Dermis microvascular lymphatic vessel endothelial cell (primary cell): ENCODE measurements around the gene ACTMAP. TPM values are rescaled to one million over a fixed set of nuclear protein-coding genes. Genes with fewer than 3 reads are reported as not detected.
A peak's percentile ranks its signal among the peaks of the same experiment; 100 is the strongest.
"Not testable (repeated sequence)": the region's sequence is repeated elsewhere in the genome, so short reads cannot be mapped to it uniquely, and the experiment has no call there.

Source experiments
- DNase-seq, 2 donors: peaks; one replicate each; pipeline versions ENCODE4 v3.0.0 to v3.0.0-alpha.2; 2010; ENCODE audit warnings: low read depth in 2 of 2
- total RNA-seq: library from RNA; depleted of rRNA; stranded (reverse); fragments of >200 nt; gene quantifications from 2 replicates; pipeline ENCODE4 v1.2.1, GENCODE V29; 2014

The ACTMAP gene
- 0.26 and 0.76 TPM in 2 replicates for total RNA-seq

- peak; percentile 100 for DNase-seq
Measured at GRCh38 chr19:40750058-40750873, at the start of gene ACTMAP. ACTMAP (minus strand) TSS chr19:40750477; CDS start chr19:40749803, 674 bp downstream.

- DNase-seq, result peak; percentile 52 to 76
Measured at GRCh38 chr19:40799558-40800338, 49.5 kb upstream of the ACTMAP start.

GRCh38 chr19:40798683-40799557 is 48.6 kb upstream of the ACTMAP start, which contains the start of gene EGLN2:
EGLN2 (plus strand) TSS chr19:40799191; CDS start chr19:40800573, 1,382 bp downstream.
- DNase-seq, result peak; percentile 98 to 100

- peak; percentile 52 to 78 for DNase-seq
Measured at GRCh38 chr19:40797963-40798682, 47.8 kb upstream of the ACTMAP start.

GRCh38 chr19:40797166-40797962 is 47.1 kb upstream of the ACTMAP start:
- DNase-seq, result no peak

- no peak for DNase-seq
Measured at GRCh38 chr19:40791996-40792395, 41.7 kb upstream of the ACTMAP start.

- no peak for DNase-seq
Measured at GRCh38 chr19:40791349-40791748, 41.1 kb upstream of the ACTMAP start.

- DNase-seq, result no peak
Measured at GRCh38 chr19:40786060-40787037, 36.1 kb upstream of the ACTMAP start.

- no peak for DNase-seq
Measured at GRCh38 chr19:40785526-40785925, 35.2 kb upstream of the ACTMAP start.

GRCh38 chr19:40784146-40784545 is 33.9 kb upstream of the ACTMAP start:
- not testable (repeated sequence) for DNase-seq

GRCh38 chr19:40783711-40784110 is 33.4 kb upstream of the ACTMAP start:
- no peak for DNase-seq

- DNase-seq, result no peak
Measured at GRCh38 chr19:40781140-40781539, 30.9 kb upstream of the ACTMAP start.

- no peak for DNase-seq
Measured at GRCh38 chr19:40780582-40780981, 30.3 kb upstream of the ACTMAP start.

- DNase-seq, result peak in 1 of 2 donors; percentile 51
Measured at GRCh38 chr19:40778706-40779284, 28.5 kb upstream of the ACTMAP start.

GRCh38 chr19:40777937-40778705 is 27.8 kb upstream of the ACTMAP start, which contains the start of gene RAB4B:
RAB4B (plus strand) TSS chr19:40778247; CDS start chr19:40778376, 129 bp downstream.
- DNase-seq, result peak; percentile 97 to 100

GRCh38 chr19:40777645-40777936 is 27.3 kb upstream of the ACTMAP start:
- DNase-seq, result no peak

GRCh38 chr19:40776932-40777644 is 26.8 kb upstream of the ACTMAP start:
- peak; percentile 91 to 93 for DNase-seq
